IPS-18a (cell line): ENCODE data around the gene BICRA.

Source experiments
- H3K27ac ChIP-seq: one replicate; pipeline ENCODE4 v1.5.1; 2013; ENCODE audit warnings: low read length
- H3K27me3 ChIP-seq: one replicate; pipeline ENCODE4 v1.6.1; 2013; ENCODE audit warnings: mild to moderate bottlenecking, low read length; ENCODE audit not compliant: control insufficient read depth, insufficient read depth
- H3K36me3 ChIP-seq: one replicate; pipeline ENCODE4 v1.6.1; 2013; ENCODE audit warnings: low read depth, low read length; ENCODE audit not compliant: control insufficient read depth
- H3K4me1 ChIP-seq: one replicate; pipeline ENCODE4 v1.6.1; 2013; ENCODE audit warnings: low read depth, low read length; ENCODE audit not compliant: control insufficient read depth
- H3K4me3 ChIP-seq: one replicate; pipeline ENCODE4 v1.5.1; 2013; ENCODE audit warnings: low read length
- H3K9ac ChIP-seq: one replicate; pipeline ENCODE4 v1.6.1; 2013; ENCODE audit warnings: mild to moderate bottlenecking, low read length, moderate library complexity
- H3K9me3 ChIP-seq: one replicate; pipeline ENCODE4 v1.6.1; 2013; ENCODE audit warnings: low read depth, low read length; ENCODE audit not compliant: control insufficient read depth

Gene BICRA

GRCh38 chr19:47675271-47675670, 66.3 kb downstream of the BICRA start:
- H3K36me3 ChIP-seq = peaks cover 9% of the 10 kb centered on the region

GRCh38 chr19:47675859-47676258, 66.9 kb downstream of the BICRA start:
- Histone ChIP-seq H3K9me3 (no peaks in the 10 kb centered on the region), H3K4me3 (no peak overlapping the region), H3K4me1 (no peaks in the 10 kb centered on the region), H3K27ac (no peak overlapping the region), H3K9ac (no peak overlapping the region), H3K36me3 (peaks cover 6% of the 10 kb centered on the region), H3K27me3 (no peaks in the 10 kb centered on the region)

More at GRCh38 chr19:47675271-47675670, 66.3 kb downstream of the BICRA start:
- H3K4me3 ChIP-seq = no peak overlapping the region
- H3K9ac ChIP-seq = no peak overlapping the region
- no peak overlapping the region for H3K27ac ChIP-seq
- no peaks in the 10 kb centered on the region for H3K9me3 ChIP-seq
- no peaks in the 10 kb centered on the region for H3K27me3 ChIP-seq
- H3K4me1 ChIP-seq = no peaks in the 10 kb centered on the region

- H3K36me3 ChIP-seq = peaks cover 6% of the 10 kb centered on the region
- H3K27me3 ChIP-seq = no peaks in the 10 kb centered on the region
- no peaks in the 10 kb centered on the region for H3K4me1 ChIP-seq
- no peaks in the 10 kb centered on the region for H3K9me3 ChIP-seq
- H3K4me3 ChIP-seq = no peak overlapping the region
- no peak overlapping the region for H3K9ac ChIP-seq
- H3K27ac ChIP-seq = no peak overlapping the region
These were observed 67.9 kb downstream of the BICRA start for GRCh38 chr19:47676811-47677210.

- Histone ChIP-seq H3K27ac (no peak overlapping the region), H3K9me3 (no peaks in the 10 kb centered on the region), H3K27me3 (no peaks in the 10 kb centered on the region), H3K36me3 (peaks cover 6% of the 10 kb centered on the region), H3K9ac (no peak overlapping the region), H3K4me1 (no peaks in the 10 kb centered on the region), H3K4me3 (no peak overlapping the region)
These were observed 70.4 kb downstream of the BICRA start for GRCh38 chr19:47679251-47679900.

GRCh38 chr19:47679922-47680857, 71.3 kb downstream of the BICRA start:
- Histone ChIP-seq H3K27me3 (no peaks in the 10 kb centered on the region), H3K9ac (no peak overlapping the region), H3K4me3 (no peak overlapping the region), H3K4me1 (no peaks in the 10 kb centered on the region), H3K9me3 (no peaks in the 10 kb centered on the region), H3K27ac (no peak overlapping the region), H3K36me3 (peaks cover 6% of the 10 kb centered on the region)

GRCh38 chr19:47680858-47681332, 72.0 kb downstream of the BICRA start:
- no peaks in the 10 kb centered on the region for H3K27me3 ChIP-seq
- no peak overlapping the region for H3K9ac ChIP-seq
- no peak overlapping the region for H3K4me3 ChIP-seq
- H3K4me1 ChIP-seq = no peaks in the 10 kb centered on the region
- no peaks in the 10 kb centered on the region for H3K9me3 ChIP-seq
- no peak overlapping the region for H3K27ac ChIP-seq
- peaks cover 8% of the 10 kb centered on the region for H3K36me3 ChIP-seq

GRCh38 chr19:47681388-47681787, 72.5 kb downstream of the BICRA start:
- H3K9me3 ChIP-seq = no peaks in the 10 kb centered on the region
- no peak overlapping the region for H3K27ac ChIP-seq
- no peak overlapping the region for H3K4me3 ChIP-seq
- H3K4me1 ChIP-seq = no peaks in the 10 kb centered on the region
- H3K36me3 ChIP-seq = peaks cover 9% of the 10 kb centered on the region
- no peaks in the 10 kb centered on the region for H3K27me3 ChIP-seq
- H3K9ac ChIP-seq = no peak overlapping the region

- peaks cover 6% of the 10 kb centered on the region for H3K36me3 ChIP-seq
- H3K27me3 ChIP-seq = no peaks in the 10 kb centered on the region
- H3K4me3 ChIP-seq = no peak overlapping the region
- H3K9ac ChIP-seq = no peak overlapping the region
- H3K27ac ChIP-seq = no peak overlapping the region
- no peaks in the 10 kb centered on the region for H3K9me3 ChIP-seq
- no peaks in the 10 kb centered on the region for H3K4me1 ChIP-seq
These were observed 73.0 kb downstream of the BICRA start for GRCh38 chr19:47681936-47682335.

- Histone ChIP-seq H3K9ac (no peak overlapping the region), H3K9me3 (no peaks in the 10 kb centered on the region), H3K36me3 (peaks cover 3% of the 10 kb centered on the region), H3K4me1 (no peaks in the 10 kb centered on the region), H3K27ac (no peak overlapping the region), H3K4me3 (no peak overlapping the region), H3K27me3 (no peaks in the 10 kb centered on the region)
These were observed 74.0 kb downstream of the BICRA start for GRCh38 chr19:47682939-47683338.

GRCh38 chr19:47686679-47687450, 77.9 kb downstream of the BICRA start:
- H3K9me3 ChIP-seq = no peaks in the 10 kb centered on the region

GRCh38 chr19:47687906-47688305, 79.0 kb downstream of the BICRA start:
- H3K4me1 ChIP-seq = no peaks in the 10 kb centered on the region
- H3K9me3 ChIP-seq = no peaks in the 10 kb centered on the region
- H3K4me3 ChIP-seq = no peak overlapping the region
- no peak overlapping the region for H3K27ac ChIP-seq
- no peaks in the 10 kb centered on the region for H3K27me3 ChIP-seq
- H3K36me3 ChIP-seq = peaks cover 10% of the 10 kb centered on the region
- no peak overlapping the region for H3K9ac ChIP-seq

More at GRCh38 chr19:47686679-47687450, 77.9 kb downstream of the BICRA start:
- no peaks in the 10 kb centered on the region for H3K27me3 ChIP-seq
- no peak overlapping the region for H3K27ac ChIP-seq
- H3K36me3 ChIP-seq = peaks cover 8% of the 10 kb centered on the region
- H3K4me1 ChIP-seq = no peaks in the 10 kb centered on the region
- H3K9ac ChIP-seq = no peak overlapping the region
- H3K4me3 ChIP-seq = no peak overlapping the region
